ENCODE data around the gene LOXHD1. TPM values are rescaled to one million over a fixed set of nuclear protein-coding genes. Genes with fewer than 3 reads are reported as not detected.

Gene LOXHD1
- total and polyA plus RNA-seq, 2 experiments from 2014 or later: 0.21 TPM; not detected in 1

GRCh38 chr18:46502444-46502843 is 154.6 kb downstream of the LOXHD1 start:
- no peaks in the 10 kb centered on the region for H3K9me3 ChIP-seq (ENCODE audit: low read depth)
- no peak for TF ChIP-seq CTCF (IDR thresholded peaks at IDR 0.05; ENCODE audit: low read depth, low read length)
- no peaks in the 10 kb centered on the region for H3K4me1 ChIP-seq (ENCODE audit: low read depth)
- peaks cover 14% of the 10 kb centered on the region for H3K27me3 ChIP-seq
- H3K36me3 ChIP-seq: no peaks in the 10 kb centered on the region
- no peak overlapping the region for H3K4me3 ChIP-seq
- peak; percentile 14 to 82 for DNase-seq (ENCODE audit: low read depth in 1 of 2, low spot score in 1 of 2)
- no peak overlapping the region for H3K27ac ChIP-seq

GRCh38 chr18:46497129-46497528 is 159.9 kb downstream of the LOXHD1 start:
- Histone ChIP-seq H3K27ac (no peak overlapping the region), H3K4me3 (no peak overlapping the region), H3K9me3 (ENCODE audit: low read depth) (no peaks in the 10 kb centered on the region), H3K27me3 (peaks cover 14% of the 10 kb centered on the region), H3K4me1 (ENCODE audit: low read depth) (no peaks in the 10 kb centered on the region), H3K36me3 (no peaks in the 10 kb centered on the region)
- no peak for TF ChIP-seq CTCF (IDR thresholded peaks at IDR 0.05; ENCODE audit: low read depth, low read length)
- peak; percentile 39 to 89 for DNase-seq (ENCODE audit: low read depth in 1 of 2, low spot score in 1 of 2)

- no peak overlapping the region for H3K4me3 ChIP-seq
- no peaks in the 10 kb centered on the region for H3K27me3 ChIP-seq
- H3K27ac ChIP-seq: no peak overlapping the region
- no peak for DNase-seq (ENCODE audit: low read depth in 1 of 2, low spot score in 1 of 2)
- peaks cover 9% of the 10 kb centered on the region for H3K4me1 ChIP-seq (ENCODE audit: low read depth)
- no peaks in the 10 kb centered on the region for H3K9me3 ChIP-seq (ENCODE audit: low read depth)
- no peak for TF ChIP-seq CTCF (IDR thresholded peaks at IDR 0.05; ENCODE audit: low read depth, low read length)
- no peaks in the 10 kb centered on the region for H3K36me3 ChIP-seq
These were observed 168.4 kb downstream of the LOXHD1 start for GRCh38 chr18:46488471-46489213.

GRCh38 chr18:46485675-46486194 is 171.3 kb downstream of the LOXHD1 start:
- peaks cover 9% of the 10 kb centered on the region for H3K4me1 ChIP-seq (ENCODE audit: low read depth)
- TF ChIP-seq CTCF (IDR thresholded peaks at IDR 0.05; ENCODE audit: low read depth, low read length): no peak
- no peaks in the 10 kb centered on the region for H3K27me3 ChIP-seq
- H3K9me3 ChIP-seq (ENCODE audit: low read depth): no peaks in the 10 kb centered on the region
- no peaks in the 10 kb centered on the region for H3K36me3 ChIP-seq
- no peak overlapping the region for H3K4me3 ChIP-seq
- no peak for DNase-seq (ENCODE audit: low read depth in 1 of 2, low spot score in 1 of 2)
- no peak overlapping the region for H3K27ac ChIP-seq

- no peak for DNase-seq (ENCODE audit: low read depth in 1 of 2, low spot score in 1 of 2)
- TF ChIP-seq CTCF (IDR thresholded peaks at IDR 0.05; ENCODE audit: low read depth, low read length): no peak
These were observed 172.0 kb downstream of the LOXHD1 start for GRCh38 chr18:46484971-46485370.

More at GRCh38 chr18:46484971-46485370, 172.0 kb downstream of the LOXHD1 start:
- Histone ChIP-seq H3K27me3 (no peaks in the 10 kb centered on the region), H3K36me3 (no peaks in the 10 kb centered on the region), H3K4me1 (ENCODE audit: low read depth) (peaks cover 9% of the 10 kb centered on the region), H3K9me3 (ENCODE audit: low read depth) (no peaks in the 10 kb centered on the region), H3K4me3 (no peak overlapping the region), H3K27ac (no peak overlapping the region)
